NCI-H526 treated with DMSO at 0.1 percent for 48 hours (cell line): ENCODE measurements around the gene TMEM184B.

Experiments used
- DNase-seq: peaks from one replicate; lab custom pipeline; 2025; lab: John Stamatoyannopoulos, UW

Gene TMEM184B

GRCh38 chr22:38308791-38309498 is 36.1 kb upstream of the TMEM184B start:
- no peak for DNase-seq

- no peak for DNase-seq
Observed at GRCh38 chr22:38305471-38306448, 33.0 kb upstream of the TMEM184B start.

GRCh38 chr22:38304526-38304925 is 31.7 kb upstream of the TMEM184B start:
- no peak for DNase-seq

DNA sequence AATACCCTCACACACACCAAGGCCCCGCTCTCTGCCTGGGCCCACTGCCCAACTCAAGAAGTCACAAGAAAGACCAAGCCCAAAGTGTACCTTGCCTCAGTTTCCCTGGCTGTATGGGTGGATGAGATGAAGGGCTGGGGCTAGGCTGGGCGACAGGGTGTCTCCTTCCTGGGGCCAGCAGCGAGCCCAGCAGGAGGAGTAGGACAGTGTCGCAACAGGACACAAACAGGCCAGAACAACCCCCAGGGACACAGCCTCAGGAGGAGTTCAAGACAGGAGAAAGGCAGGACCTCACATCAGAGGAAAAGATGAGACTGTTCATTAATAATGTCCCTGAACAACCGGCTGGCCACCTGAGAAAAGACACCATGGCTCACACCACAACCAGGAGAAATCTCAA is 31.2 kb upstream of the TMEM184B start:
- DNase-seq: no peak

DNA sequence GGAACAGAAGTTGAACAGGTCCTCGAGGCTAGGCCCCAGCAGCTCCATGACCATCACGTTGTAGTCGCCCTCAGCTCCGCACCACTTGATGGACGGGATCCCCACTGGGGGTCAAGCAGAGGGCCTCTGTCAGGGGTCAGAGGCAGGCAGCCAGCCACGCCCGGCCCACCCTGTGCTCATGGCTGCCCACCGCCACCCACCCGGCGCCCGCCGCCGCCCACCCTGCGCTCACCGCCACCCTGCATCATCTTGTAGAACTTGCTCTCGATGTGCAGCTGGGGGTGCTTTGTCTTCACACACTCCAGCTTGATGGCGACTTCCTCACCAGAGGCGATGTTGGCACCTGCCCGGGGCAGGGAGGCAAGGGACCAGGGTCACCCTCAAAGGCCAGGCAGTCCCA is 30.1 kb upstream of the TMEM184B start:
- DNase-seq: no peak

GRCh38 chr22:38300946-38301345 is 28.1 kb upstream of the TMEM184B start:
- DNase-seq: no peak

- no peak for DNase-seq
Observed at GRCh38 chr22:38300197-38300945, 27.6 kb upstream of the TMEM184B start.

DNA sequence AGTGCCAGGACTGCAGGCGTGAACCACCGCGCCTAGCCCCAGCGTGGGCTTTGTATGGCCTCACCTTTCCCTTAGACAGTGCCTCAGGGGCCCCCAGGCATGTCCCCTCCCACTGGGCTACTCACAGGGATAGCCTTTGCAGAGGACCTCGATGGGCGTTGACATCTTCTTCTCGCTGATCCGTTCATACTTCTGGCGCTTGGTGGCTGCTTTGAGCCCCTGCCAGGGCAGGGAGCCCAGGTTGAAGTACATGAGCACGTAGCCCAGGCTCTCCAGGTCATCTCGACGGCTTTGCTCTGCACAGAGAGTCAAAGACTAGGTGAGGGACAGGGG is 26.9 kb upstream of the TMEM184B start:
- no peak for DNase-seq

DNA sequence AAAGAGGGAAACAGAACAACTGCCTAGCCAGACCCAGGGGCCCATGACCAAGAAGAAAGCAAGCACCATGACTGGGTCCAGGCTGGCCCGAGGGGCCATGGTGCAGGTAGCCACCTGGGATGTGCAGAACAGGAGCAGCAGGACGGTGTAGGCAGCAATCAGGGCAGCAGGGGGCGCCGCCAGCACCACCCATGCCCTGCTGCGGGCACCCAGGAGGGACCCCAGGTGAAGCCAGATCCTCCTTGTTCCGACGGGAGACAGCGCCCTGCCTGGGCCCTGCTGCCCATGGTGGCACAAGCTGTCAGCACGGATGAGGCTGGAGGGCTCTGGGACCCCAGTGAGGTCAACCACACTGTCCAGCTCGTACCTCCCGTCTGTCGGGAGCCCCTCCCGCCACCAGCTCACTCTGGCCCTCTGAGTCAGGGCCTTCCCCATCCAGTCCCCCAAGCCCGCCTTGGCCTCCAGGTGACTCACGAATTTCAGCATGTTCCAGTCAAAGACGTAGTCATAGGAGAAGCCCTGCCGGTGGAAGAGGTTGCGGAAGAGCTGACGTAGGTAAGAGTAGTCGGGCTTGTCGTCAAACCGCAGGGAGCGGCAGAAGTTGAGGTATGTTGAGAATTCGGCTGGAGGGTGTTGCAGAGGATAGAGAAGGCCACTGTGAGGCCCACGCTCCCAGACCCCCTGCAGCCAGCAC is 25.6 kb upstream of the TMEM184B start:
- DNase-seq: no peak

DNA sequence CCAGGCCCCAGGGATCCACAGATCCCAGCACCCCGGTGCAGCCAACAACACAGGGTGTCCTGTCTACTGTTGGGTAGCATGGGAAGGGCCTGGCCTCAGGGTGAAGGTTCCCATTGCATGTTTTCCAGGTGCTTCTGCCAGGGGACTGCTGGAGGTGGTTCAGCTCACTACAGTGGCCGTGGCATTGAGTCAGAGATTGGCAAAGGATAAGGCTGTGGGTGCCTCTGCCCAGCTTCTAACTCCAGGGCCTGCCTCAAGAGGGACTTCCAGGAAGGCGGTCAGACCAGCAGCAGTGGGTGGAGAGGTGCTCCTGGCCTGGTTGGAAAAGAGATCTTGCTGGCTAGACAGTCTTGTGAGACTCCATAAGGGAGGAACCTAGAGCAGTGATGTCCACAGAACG is 23.6 kb upstream of the TMEM184B start:
- no peak for DNase-seq

- DNase-seq: no peak
Observed at GRCh38 chr22:38295863-38296262, 23.1 kb upstream of the TMEM184B start.

DNA sequence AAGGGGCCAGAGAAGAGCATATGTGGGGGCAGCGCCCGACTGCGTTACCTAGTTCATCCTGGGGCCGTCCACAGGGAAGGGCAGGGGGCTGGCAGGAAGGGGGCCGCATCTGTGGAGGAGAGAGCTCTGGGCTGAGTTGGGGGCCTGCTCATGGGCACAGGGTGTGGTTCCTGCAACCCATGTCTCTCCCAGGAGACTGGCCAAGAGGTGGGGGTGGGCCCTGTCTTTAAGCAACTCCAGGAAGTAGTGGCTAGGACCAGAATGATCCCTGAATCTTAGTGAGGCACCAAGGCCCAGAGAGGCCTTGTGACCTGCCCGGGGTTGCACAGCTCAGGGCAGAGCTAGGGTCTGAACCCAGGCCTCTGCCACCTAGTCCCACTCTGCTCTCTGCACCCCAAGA is 22.5 kb upstream of the TMEM184B start:
- no peak for DNase-seq

- DNase-seq: no peak
Observed at GRCh38 chr22:38294193-38294592, 21.4 kb upstream of the TMEM184B start.

GRCh38 chr22:38292694-38293093 is 19.9 kb upstream of the TMEM184B start:
- DNase-seq: no peak

DNA sequence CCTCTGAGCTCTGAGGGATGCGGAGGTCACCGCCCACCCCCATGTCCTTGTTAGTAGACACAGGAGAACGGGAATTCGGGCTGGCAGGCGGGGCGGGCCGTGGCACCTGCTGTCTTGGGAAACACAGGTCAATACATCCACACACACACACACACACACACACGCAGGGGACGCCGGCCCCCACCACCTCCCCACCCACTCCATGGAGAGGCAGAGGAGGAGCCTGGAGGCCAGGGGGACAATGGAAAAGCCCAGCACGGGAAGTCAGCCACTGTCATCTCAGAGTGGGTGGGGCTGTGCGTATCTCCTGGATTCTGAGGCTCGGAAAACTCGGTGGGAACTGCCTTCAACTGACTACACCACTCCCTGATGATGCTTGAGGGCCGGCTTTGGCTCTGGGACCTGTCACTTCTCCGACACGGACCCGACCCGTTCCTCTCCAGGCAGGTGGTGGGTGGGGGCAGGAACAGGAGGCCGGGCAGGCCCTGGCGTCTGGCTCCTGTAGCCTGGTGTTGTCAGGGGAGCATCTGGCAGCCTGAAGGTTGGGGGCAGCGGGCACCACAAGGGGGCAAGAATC is 18.5 kb upstream of the TMEM184B start:
- no peak for DNase-seq

- no peak for DNase-seq
Observed at GRCh38 chr22:38290347-38290746, 17.5 kb upstream of the TMEM184B start.

DNA sequence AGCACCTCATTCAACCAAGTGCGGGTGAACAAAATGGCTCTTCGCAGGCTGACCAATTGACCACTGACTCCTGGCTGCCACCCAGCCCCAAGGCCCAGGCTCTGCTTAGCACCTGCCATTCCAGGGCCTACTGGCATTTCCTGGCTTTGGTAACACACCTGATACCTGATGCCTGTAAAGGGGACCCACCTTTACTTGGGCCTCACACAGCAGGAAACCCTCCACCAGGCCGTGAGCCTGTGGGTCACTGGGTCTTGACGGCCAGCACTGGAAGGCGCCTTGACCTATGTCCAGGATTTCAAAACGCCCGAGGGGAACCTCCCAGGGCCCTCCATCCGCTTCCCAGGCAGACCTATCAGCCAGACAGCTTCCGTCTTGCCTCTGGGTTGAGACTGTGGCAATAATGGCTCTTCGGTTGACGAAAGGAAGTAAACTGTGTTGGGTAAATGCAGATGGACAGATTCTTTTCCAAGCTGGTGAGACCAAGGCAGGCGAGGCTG is 16.8 kb upstream of the TMEM184B start:
- DNase-seq: no peak

DNA sequence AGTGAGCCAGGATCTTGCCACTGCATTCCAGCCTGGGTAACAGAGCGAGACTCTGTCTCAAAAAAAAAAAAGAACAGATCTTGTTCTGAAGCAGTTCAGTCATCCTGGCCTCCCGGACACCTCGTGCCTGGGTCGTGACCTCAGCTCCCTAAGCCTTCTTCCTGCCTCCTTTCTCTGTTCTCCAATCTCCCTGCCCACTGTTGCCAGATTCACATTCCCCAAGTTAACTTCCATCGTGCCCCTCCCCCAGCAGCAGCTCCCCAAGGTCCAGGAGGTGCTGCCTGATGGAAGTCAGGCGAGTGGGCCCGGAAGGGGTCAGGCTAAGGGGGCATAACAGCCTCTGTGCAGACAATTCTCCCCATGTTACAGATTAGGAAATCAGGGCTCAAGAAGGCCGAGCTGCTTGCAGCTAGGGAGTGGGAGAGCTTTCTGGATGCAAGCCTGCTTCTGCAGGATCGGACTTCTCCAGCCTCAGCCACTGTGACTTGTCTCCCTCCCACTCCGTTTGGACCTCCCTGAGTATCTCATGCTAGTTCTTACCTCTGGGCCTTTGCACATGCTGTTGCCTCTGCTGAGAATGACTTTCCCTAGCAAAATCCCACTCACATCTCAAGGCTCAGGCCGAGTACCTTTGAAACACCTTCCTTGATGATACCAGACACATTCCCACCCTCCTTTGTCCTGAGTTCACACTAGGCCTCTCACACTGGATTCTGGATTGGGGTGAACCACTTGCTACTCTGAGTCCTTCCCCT is 14.3 kb upstream of the TMEM184B start:
- DNase-seq: no peak

- no peak for DNase-seq
Observed at GRCh38 chr22:38285018-38285417, 12.2 kb upstream of the TMEM184B start.

DNA sequence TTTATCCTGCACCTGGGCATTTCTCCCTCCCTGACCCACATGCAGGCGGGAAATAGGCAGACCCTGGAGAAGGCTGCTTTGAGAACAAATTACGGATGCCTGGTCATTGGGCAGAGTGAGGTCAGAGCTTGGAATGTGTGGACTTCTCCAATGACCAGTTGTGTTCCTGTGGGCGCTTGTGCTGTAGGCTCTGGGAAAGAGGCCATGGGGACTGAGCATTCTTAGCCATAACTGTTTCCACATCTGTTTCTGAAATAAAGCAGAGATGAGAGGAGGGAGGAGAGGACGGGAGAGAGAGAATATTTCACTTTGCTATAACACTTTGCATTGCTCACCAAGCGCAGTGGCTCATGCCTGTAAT is 11.2 kb upstream of the TMEM184B start:
- DNase-seq: no peak

GRCh38 chr22:38282397-38282796 is 9.6 kb upstream of the TMEM184B start:
- no peak for DNase-seq
